ENCODE data around the gene FBXL4.

FBXL4 gene

GRCh38 chr6:98832284-98833056 is 115.3 kb downstream of the FBXL4 start:
- H3K4me3 ChIP-seq (ENCODE audit: low read depth, low read length) = no peak overlapping the region
- no peak for TF ChIP-seq CTCF (IDR thresholded peaks at IDR 0.05; ENCODE audit: borderline replicate concordance, insufficient read depth, low read depth, low read length)

- H3K4me3 ChIP-seq (ENCODE audit: low read depth, low read length) = no peak overlapping the region
- no peak for TF ChIP-seq CTCF (IDR thresholded peaks at IDR 0.05; ENCODE audit: borderline replicate concordance, insufficient read depth, low read depth, low read length)
These were observed 115.8 kb downstream of the FBXL4 start for GRCh38 chr6:98831959-98832283.

- no peak overlapping the region for H3K4me3 ChIP-seq (ENCODE audit: low read depth, low read length)
- TF ChIP-seq CTCF (IDR thresholded peaks at IDR 0.05; ENCODE audit: borderline replicate concordance, insufficient read depth, low read depth, low read length) = no peak
These were observed 116.4 kb downstream of the FBXL4 start for GRCh38 chr6:98831057-98831958.

GRCh38 chr6:98830146-98830545 is 117.6 kb downstream of the FBXL4 start:
- TF ChIP-seq CTCF (IDR thresholded peaks at IDR 0.05; ENCODE audit: borderline replicate concordance, insufficient read depth, low read depth, low read length) = no peak
- no peak overlapping the region for H3K4me3 ChIP-seq (ENCODE audit: low read depth, low read length)

GRCh38 chr6:98828941-98829411 is 118.8 kb downstream of the FBXL4 start:
- H3K4me3 ChIP-seq (ENCODE audit: low read depth, low read length) = no peak overlapping the region
- TF ChIP-seq CTCF (IDR thresholded peaks at IDR 0.05; ENCODE audit: borderline replicate concordance, insufficient read depth, low read depth, low read length) = no peak

GRCh38 chr6:98828211-98828788 is 119.4 kb downstream of the FBXL4 start:
- no peak for TF ChIP-seq CTCF (IDR thresholded peaks at IDR 0.05; ENCODE audit: borderline replicate concordance, insufficient read depth, low read depth, low read length)
- no peak overlapping the region for H3K4me3 ChIP-seq (ENCODE audit: low read depth, low read length)

Data from GM12875 (cell line).